Muscle of arm (tissue), 12 donors: ENCODE results near the gene ERI3. TPM values are rescaled to one million over a fixed set of nuclear protein-coding genes. Genes with fewer than 3 reads are reported as not detected.
A peak's percentile ranks its signal among the peaks of the same experiment; 100 is the strongest.

Experiments
- DNase-seq: peaks from one replicate; pipeline ENCODE4 v3.0.0-alpha.2; 2013
- polyA plus RNA-seq, 12 donors: library from polyadenylated mRNA; unstranded; fragments of 120-200 nt; gene quantifications; one replicate each; pipeline ENCODE4 v1.2.1, GENCODE V29; 2013; ENCODE audit not compliant: insufficient read length in 12 of 12

Gene ERI3
- polyA plus RNA-seq, 12 donors = 36.6 to 76.7 (median 44.9) TPM; not detected in 1

GRCh38 chr1:44288883-44289282 lies 66.2 kb downstream of the ERI3 start:
- DNase-seq = no peak

- no peak for DNase-seq
These were observed 70.9 kb downstream of the ERI3 start for GRCh38 chr1:44284184-44284583.

- DNase-seq = no peak
These were observed 71.4 kb downstream of the ERI3 start for GRCh38 chr1:44283524-44284173.

DNA sequence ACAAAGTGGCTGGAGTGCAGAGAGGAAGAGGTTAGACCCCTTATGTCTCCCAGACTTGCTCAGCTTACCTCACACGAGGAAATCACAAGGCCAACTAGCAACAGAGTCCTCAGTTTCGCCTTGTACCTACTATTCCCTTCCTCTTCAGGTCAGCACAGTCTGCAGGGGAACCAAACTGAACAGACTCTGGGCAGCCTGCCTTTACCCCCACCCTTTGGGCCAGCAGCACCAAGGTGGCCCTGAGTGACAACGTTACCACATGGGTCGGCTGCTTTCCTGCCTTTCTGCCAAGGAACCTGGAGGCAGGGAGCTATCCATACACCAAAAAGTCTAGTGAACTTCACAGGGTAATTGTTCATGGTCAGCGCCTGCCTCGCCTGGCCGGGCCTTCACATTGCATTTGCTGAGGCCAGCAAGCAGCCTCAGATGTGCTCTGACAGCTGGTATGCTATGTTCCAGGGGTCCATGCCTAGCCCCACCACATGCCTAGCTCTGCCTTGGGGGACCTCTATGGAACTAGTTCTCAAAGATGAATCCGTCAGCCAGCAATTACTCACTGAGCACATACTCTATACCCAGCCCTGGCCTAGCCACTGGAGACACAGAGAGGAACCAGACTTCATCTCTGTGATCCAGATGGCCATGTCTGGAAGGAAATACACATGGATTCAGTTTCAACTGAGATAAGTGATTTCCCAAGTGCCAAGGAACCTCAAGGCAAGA lies 72.2 kb downstream of the ERI3 start:
- DNase-seq = no peak

DNA sequence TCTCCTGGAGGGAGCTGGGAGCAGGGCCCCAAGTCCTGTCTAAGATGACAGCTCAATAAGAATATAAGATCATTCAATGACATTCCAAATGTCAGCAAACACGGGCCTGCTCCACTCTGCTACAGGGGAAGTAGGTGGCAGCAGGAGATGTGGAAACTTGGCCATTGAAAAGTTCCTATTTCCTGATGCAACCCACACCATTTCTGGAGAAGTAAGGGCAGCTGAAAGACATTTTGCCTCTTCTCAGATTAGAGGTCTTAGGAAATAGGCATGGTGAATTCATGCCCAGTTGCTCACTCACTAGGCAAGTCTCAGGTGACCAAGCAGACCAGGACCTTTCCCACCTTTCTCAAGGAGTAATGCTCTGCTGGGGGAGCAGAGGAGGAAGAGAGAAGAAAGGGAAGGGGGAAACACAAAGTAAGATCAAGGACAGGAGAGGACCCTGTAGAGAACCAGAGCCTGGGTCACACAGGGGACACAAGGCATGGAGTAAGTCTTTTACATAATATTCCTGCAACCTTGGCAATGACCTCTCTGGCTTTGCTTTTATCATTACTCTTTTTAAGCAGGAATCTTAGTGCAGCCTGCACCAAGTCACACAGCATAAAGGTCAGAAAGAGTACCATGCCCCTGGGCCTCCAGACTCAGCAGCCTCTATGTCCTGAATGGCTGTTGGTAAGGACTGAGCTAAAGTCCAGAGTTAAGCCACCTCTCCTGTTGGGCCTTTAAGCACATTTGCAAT lies 72.9 kb downstream of the ERI3 start:
- no peak for DNase-seq

DNA sequence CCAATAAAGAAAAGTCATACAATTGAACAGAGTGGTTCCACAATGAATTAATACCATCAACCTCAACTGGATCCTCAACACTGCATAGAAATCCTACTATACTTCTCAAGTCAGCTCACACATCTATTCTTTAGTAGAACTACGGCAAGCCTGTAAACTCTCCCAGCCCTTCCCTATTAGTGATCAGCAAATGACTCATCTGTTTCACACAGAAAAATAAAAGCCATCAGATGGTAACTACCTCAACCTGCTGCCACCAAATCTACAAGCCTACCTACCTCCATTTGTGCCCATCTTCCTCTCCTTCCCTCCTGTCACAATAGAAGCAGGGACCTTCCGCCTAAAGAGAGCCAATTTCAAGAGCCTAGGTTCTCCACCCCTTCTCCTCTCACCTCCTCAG lies 78.2 kb downstream of the ERI3 start:
- no peak for DNase-seq

DNA sequence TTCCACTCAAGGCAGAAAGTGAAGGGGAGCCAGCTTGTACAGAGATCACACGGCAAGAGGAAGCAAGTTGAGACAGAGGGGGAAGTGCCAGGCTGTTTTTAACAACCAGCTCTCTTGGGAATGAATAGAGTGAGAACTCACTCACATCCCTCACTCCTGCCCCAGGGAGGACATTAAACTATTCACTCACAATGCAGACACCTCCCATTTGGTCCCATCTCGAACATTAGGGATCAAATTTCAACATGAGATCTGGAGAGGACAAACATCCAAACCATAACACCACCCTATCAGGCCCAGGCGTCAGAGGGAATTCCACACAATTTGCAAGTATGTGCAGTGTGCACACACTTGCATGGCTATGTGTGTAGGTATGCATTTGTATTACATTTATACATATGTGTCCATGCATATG lies 79.1 kb downstream of the ERI3 start:
- DNase-seq = no peak

GRCh38 chr1:44275296-44275962 lies 79.6 kb downstream of the ERI3 start:
- no peak for DNase-seq

GRCh38 chr1:44273560-44274350 lies 81.3 kb downstream of the ERI3 start:
- DNase-seq = no peak

- no peak for DNase-seq
These were observed 82.1 kb downstream of the ERI3 start for GRCh38 chr1:44272992-44273391.

DNA sequence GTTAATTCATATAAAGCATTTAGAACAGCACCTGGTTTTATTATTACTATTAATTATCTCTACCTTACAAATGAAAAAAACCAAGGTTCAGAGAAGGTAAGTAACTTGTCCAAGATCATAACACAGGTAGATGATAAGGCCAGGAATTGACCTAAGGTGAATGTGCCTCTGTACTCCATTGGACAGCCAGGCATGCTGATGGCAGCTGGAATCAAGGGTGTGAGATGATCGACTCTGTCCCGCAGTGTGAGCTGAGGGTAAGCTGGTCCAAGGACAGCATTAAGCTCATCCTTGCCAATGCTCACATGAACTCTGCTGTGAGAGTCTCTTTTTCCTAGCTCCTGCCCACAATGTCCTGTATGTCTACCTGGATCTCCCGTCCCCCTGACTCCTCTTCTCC lies 83.4 kb downstream of the ERI3 start:
- DNase-seq = no peak

- peak; percentile 56 for DNase-seq
These were observed 84.1 kb downstream of the ERI3 start for GRCh38 chr1:44270686-44271628.

DNA sequence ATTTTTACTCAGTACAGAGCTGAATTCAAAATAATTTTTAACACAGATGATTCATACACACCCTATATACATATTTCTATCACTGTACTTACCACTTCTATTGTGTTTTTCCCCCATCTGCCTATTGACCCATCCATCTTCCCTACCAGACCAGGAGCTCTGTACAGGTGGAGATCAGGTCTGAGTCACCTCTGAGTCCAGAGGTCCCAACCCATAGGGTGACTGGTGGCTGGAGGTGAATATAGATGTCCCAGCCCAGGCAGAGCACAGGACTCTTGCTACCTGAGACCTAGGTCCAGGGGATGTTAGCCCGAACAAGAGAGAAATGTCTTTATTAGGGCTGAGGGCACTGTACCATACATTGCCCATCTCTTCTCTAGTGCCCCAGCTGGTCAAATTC lies 87.0 kb downstream of the ERI3 start:
- no peak for DNase-seq

DNA sequence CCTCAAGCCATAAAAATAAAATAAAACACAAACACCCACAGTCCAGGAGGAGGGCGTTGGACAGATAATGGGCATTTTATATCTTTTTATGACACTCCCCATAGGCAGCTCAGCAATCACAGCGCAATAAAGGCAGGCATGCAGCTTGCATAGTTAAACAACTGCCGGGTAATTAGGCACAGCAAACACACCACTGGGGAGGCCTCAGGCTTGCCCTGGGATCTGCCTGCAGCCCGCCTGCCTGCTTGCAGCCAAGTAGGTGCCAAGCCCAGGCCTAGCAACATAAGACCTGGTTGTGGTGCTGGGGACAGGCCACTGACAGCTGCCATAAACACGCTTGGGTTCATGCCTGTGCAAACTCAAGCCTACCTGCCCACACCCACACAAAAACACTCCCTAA lies 87.6 kb downstream of the ERI3 start:
- no peak for DNase-seq

DNA sequence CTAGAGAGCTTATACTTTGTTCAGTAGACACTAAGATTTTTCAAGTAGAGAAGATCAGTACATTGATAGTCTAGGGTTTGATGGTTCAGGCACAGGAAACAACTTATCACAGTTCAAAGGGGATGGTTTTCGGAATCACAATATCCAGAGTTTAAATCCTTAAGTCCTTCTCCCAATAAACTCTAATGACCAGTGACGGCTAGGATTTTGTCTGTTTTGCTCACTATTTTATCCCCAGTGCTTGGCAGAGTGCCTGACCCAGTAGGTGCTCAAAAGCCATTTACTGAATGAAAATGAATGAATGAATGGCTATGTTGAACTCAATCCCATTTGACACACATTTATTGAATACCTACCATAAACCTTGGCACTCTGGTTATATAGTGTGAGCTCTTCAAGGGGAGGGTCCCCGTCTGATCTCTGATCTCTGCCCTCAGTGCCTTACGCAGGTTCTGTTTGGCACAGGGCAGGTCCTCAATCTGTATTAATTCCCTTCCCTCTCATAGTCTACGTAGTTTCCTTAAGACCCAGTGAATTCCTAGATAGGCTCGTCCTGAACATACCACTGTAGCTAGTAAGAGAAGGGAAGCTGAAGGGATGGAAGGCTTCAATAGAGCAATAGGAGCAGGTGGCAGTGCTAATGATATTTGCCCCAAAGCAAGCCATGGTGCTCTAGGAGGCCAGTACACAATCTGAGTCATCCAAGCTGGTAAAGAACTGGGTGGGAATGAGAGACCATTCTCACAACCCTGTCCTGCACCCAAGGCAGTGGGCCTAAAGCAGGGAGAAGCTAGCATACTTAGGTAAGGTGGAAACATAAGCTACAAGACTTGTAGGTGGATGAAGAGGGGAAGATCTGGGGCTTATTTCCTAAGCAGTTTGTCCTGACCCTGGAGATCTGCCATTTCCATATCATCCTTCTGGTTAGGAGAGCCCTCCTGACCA lies 88.4 kb downstream of the ERI3 start:
- no peak for DNase-seq

DNA sequence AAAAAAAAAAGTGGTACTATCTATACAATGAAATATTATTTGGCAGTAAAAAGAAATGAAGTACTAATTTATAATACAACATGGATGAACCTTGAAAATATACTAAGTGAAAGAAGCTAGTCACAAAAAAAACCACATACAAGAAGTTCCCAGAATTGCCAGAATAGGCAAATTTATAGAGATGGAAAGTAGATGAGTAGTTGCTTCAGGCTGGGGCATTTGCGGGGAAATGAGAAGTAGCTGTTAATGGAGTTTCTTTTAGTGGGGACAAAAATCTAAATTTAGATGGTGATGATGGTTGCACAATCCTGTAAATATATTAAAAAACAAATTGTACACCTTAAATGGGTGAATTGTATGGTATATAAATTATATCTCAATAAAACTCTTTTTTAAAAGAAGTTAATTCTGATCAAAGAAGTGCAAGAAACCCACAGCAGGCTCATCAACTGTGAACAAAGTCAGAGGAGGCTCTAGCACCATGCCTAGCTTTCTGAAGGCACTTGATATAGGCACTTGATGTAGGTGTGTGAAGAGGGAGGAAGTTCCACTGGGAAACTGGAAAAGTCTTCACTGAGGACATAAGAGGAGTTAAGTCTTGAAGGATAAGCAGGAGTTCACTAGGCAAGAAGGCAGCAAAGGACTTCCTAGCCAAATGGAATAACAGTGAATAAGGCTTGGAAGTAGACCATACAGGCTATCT lies 89.2 kb downstream of the ERI3 start:
- no peak for DNase-seq

DNA sequence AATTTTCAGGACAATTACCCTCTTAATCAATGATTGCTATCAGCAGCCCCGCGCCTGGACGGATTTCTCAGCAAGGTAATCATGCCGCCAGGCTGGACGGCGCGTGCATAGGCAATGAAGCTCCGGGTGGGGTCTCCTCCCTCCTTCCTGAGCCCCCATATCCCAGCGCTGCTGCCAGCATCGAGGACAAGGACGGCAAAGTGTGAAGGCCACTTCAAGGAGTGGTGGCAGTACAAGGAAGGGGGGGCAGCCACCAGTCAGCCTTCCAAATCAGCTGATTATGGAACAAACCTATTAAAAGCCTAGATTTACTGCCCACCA lies 90.6 kb downstream of the ERI3 start:
- DNase-seq = no peak

DNA sequence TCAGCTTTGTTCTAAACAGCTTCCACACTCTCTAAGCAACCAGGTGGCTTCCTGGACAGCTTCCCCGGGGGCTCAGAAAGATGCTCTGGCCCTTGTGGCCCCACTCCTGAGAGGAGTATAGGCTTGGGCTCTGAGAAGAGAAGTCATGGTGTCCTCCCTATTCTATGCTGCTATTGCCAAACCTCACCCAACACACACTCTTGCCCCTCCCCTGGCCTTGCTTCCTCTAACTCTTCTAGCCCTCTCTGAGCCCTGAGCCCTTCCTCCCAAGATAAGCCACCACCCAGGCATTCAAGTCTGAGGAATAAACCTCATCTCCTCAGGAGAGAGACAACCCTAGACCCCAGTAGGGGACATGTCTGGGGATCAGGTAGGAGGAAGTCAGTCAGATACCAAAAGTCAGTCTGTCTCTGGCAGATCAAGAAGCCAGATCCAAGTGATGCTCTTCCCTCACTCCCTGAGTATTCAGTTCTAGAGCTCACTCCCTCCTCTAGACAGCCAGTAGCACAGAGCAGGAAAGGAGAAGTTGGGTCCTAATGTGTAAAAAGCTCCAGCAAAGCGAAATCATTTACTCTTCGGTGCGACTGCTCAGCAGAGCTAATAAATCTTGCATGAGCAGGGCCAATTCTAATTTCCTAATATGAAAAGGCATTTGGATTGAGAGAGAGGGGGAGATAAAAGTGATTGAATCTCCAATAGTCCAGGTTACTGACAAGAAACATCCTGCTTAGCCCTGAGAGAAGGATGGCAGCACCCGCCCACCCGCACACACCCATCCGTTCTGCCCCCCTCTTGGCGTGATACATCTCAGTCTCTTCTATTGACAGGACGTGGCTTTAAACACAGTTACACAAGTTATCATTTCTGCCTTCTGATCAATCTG lies 91.2 kb downstream of the ERI3 start:
- no peak for DNase-seq
